Measurements from ENCODE around the gene CDK4.

- TF ChIP-seq, protein P1, sequence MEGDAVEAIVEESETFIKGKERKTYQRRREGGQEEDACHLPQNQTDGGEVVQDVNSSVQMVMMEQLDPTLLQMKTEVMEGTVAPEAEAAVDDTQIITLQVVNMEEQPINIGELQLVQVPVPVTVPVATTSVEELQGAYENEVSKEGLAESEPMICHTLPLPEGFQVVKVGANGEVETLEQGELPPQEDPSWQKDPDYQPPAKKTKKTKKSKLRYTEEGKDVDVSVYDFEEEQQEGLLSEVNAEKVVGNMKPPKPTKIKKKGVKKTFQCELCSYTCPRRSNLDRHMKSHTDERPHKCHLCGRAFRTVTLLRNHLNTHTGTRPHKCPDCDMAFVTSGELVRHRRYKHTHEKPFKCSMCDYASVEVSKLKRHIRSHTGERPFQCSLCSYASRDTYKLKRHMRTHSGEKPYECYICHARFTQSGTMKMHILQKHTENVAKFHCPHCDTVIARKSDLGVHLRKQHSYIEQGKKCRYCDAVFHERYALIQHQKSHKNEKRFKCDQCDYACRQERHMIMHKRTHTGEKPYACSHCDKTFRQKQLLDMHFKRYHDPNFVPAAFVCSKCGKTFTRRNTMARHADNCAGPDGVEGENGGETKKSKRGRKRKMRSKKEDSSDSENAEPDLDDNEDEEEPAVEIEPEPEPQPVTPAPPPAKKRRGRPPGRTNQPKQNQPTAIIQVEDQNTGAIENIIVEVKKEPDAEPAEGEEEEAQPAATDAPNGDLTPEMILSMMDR (IDR thresholded peaks at IDR 0.05), result no peak
- no peak for TF ChIP-seq EP300 (IDR thresholded peaks at IDR 0.05)
These were observed 6.1 kb downstream of the CDK4 start for GRCh38 chr12:57746025-57746424.

Data from tibial nerve (tissue), 4 donors.